Coronary artery (tissue), 2 donors: ENCODE data around the gene LRRC45.

Source experiments
- DNase-seq: peaks from one replicate; pipeline ENCODE4 v3.0.0-alpha.2; 2017; ENCODE audit warnings: low spot score
- H3K27ac ChIP-seq, 2 donors: fragments of 200-600 bp; sonication (generic); one replicate each; pipeline ENCODE4 v1.5.1; 2016 to 2019
- H3K4me3 ChIP-seq: fragments of 200-600 bp; sonication (generic); 2 replicates; pipeline ENCODE4 v1.5.1; 2016; ENCODE audit warnings: mild to moderate bottlenecking, moderate library complexity
- TF ChIP-seq, protein P1 (sequence below): fragments of 200-600 bp; sonication (generic); IDR thresholded peaks from one replicate; pipeline ENCODE4 v1.5.1; 2019; ENCODE audit warnings: antibody characterized with exemption

The LRRC45 gene

GRCh38 chr17:82050761-82051641, 27.9 kb downstream of the LRRC45 start:
- DNase-seq: no peak
- TF ChIP-seq, protein P1, sequence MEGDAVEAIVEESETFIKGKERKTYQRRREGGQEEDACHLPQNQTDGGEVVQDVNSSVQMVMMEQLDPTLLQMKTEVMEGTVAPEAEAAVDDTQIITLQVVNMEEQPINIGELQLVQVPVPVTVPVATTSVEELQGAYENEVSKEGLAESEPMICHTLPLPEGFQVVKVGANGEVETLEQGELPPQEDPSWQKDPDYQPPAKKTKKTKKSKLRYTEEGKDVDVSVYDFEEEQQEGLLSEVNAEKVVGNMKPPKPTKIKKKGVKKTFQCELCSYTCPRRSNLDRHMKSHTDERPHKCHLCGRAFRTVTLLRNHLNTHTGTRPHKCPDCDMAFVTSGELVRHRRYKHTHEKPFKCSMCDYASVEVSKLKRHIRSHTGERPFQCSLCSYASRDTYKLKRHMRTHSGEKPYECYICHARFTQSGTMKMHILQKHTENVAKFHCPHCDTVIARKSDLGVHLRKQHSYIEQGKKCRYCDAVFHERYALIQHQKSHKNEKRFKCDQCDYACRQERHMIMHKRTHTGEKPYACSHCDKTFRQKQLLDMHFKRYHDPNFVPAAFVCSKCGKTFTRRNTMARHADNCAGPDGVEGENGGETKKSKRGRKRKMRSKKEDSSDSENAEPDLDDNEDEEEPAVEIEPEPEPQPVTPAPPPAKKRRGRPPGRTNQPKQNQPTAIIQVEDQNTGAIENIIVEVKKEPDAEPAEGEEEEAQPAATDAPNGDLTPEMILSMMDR: no peak
- peak overlapping the region; percentile 16 to 89 for H3K27ac ChIP-seq
- H3K4me3 ChIP-seq: peak overlapping the region; percentile 100

- TF ChIP-seq, protein P1: no peak
- Histone ChIP-seq H3K4me3 (peak within 1 kb of the TSS; percentile 100), H3K27ac (peak within 1 kb of the TSS; percentile 16 to 89)
- DNase-seq: no peak
Measured at GRCh38 chr17:82051776-82052637, 28.9 kb downstream of the LRRC45 start, which contains the start of the genes GPS1 and RFNG. Gene GPS1 (plus strand): TSS chr17:82051898. CDS start chr17:82051932, 34 bp downstream. Gene RFNG (minus strand): TSS chr17:82051811. CDS start chr17:82051766, 45 bp downstream.

- TF ChIP-seq, protein P1: no peak
- no peak overlapping the region for H3K27ac ChIP-seq
- DNase-seq: no peak
- H3K4me3 ChIP-seq: peak overlapping the region; percentile 100
Measured at GRCh38 chr17:82052638-82053059, 29.5 kb downstream of the LRRC45 start.

DNA sequence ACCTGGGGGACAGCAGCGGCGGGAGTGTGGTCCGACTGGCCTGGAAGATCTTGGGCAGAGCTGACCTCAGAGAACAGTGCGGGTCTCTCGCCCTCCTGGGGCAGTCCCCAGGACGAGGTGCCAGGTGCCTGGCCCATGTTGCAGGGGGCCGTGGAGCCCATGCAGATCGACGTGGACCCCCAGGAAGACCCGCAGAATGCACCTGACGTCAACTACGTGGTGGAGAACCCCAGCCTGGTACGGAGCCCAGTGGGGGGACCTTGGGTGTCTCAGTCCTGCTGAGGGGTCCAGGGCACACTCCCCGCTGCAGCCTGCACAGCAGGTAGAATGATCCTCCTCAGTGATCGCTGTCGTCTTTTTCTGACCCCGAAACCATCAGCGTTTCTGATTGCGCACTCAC, 30.0 kb downstream of the LRRC45 start:
- TF ChIP-seq, protein P1: no peak
- peak overlapping the region; percentile 100 for H3K4me3 ChIP-seq
- DNase-seq: no peak
- no peak overlapping the region for H3K27ac ChIP-seq

DNA sequence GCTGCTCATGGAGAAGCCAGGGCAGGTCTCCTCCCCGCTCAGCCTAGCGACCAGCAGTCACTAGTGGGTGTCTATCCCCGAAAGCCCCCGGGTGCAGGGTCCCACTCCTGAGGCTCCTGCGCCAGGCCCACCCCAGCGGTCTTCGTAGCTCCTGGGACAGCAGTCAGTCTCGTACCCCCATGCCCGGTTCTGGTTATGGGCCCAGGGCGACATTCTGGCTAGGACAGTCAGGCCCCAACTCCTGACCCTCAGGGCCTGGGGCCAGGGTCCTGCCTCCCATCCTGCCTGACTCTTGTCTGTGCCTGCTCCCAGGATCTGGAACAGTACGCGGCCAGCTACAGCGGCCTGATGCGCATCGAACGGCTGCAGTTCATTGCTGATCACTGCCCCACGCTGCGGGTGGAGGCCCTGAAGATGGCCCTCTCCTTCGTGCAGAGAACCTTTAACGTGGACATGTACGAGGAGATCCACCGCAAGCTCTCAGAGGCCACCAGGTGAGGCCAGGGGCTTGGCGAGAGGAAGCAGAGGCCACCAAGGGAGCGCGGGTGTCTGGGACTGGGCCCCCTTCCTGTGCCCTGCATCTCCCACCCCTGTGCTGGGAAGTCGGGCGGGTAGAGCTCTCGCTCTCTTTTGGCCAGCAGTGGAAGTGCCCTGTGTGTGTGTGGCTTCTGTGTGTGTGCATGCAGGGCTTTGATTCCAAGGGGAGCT, 30.6 kb downstream of the LRRC45 start:
- Histone ChIP-seq H3K27ac (no peak overlapping the region), H3K4me3 (no peak overlapping the region)
- DNase-seq: no peak
- TF ChIP-seq, protein P1: no peak

- DNase-seq: no peak
- Histone ChIP-seq H3K27ac (no peak overlapping the region), H3K4me3 (no peak overlapping the region)
- TF ChIP-seq, protein P1: no peak
Measured at GRCh38 chr17:82054351-82055022, 31.4 kb downstream of the LRRC45 start.
